ENCODE results near the gene GRM8.

- TF ChIP-seq CTCF (conservative IDR thresholded peaks at IDR 0.05; ENCODE audit: low read length): no peak
- no peak for TF ChIP-seq EZH2phosphoT487 (IDR thresholded peaks at IDR 0.05; ENCODE audit: borderline replicate concordance)
These were observed 584.4 kb downstream of the GRM8 start for GRCh38 chr7:126668367-126668752.
